ENCODE results near the gene SLC26A9.

The SLC26A9 gene

DNA sequence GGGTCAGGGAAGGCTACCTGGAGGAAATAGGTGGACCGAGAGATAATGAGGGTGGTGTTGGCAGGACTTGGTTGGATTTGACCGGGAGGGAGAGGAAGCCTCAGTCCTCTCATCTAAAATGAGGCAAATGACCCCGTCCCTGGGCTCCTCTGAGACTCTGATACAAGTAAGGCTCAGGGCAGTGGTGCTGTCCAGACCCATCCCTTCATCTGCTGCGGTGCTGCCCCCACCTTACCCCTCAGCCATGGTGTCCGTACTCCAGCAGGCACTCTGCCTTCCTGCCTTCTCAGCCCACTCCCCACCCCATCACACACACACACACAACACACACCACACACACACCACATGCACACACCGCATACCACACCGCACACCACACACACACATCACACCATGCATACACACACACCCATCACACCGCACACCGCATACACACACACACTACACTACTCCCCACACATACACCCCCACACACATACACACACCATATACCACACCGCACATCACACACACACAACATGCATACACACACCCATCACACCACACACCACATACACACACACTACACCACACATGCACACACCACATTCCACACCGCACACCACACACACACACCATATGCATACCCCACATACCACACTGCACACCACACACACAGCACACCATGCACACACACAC is 29.4 kb upstream of the SLC26A9 start:
- DNase-seq (ENCODE audit: low read depth) = no peak

DNA sequence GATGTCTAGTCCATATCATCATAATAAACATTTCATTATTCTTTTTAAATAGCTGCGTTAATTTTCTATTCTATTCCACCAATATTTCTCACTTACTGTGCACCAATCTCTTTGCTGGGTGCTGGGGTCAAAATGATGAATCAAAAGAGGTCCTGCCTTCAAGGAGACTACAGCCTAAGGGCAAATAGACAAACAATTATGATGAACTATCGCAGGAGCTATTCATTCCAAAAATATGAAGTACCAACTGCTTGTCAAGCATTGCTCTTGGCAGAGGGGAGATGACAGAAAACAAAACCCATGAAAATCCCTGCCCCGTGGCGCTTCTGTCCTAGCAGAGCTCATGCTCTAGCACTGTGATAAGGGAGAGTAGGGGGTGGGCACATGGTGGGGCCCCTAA is 28.8 kb upstream of the SLC26A9 start:
- no peak for DNase-seq (ENCODE audit: low read depth)

DNA sequence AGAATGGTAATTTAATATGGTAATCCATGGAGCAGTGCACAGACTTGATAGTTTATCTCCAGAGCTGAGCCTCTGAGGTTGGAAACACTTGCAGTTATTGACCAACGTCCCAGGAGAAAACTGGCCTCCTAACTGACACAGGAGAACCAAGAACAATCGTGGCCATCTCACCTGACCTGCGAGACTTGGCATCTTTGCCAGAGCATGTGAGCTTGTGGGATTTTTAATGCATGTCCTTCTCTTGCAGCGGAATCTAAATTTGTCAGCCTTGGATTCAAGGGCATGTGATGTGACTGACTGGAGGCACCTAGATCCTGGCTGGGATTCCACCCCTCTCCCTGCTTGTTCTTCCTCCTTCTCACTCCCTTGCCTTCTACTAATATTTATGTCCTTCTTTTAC is 27.8 kb upstream of the SLC26A9 start:
- DNase-seq (ENCODE audit: low read depth) = no peak

DNA sequence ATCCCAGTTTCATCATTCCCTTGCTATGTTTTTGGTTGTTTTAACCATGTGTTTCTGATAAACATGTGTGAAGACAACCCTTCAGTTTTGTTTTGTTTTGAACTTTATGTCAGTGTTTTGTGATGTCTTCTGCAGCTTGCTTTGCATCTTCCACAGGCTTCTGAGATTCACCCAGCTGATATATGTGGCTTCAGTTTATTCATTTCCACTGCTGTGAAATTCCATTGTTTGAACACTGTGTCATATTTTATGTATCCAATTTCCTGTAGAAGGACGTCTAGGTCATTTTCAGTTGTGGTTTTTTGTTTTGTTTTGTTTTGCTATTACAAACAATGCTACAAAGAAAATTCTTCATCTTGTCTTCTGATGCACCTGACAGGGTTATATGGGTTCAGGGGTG is 27.2 kb upstream of the SLC26A9 start:
- no peak for DNase-seq (ENCODE audit: low read depth)

DNA sequence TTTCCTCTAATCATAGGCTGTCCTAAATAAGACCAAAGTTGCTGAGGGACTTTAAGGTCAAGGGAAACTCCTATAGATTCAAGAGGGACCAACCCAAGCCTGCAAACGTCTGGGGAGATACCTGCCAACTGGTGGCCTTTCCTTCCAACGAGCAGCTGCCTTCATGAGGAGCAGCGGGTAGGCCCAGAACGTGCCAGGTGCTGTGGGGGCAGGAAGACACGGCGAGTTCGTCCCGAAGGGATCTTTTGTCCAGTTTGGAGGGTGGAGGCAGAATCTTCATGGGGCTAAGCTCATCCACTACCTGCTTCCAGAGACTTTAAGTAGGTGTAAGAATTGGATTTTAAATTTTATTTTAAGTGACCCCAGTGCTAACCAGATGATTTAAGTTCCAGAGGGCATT is 26.0 kb upstream of the SLC26A9 start:
- DNase-seq (ENCODE audit: low read depth) = no peak

DNA sequence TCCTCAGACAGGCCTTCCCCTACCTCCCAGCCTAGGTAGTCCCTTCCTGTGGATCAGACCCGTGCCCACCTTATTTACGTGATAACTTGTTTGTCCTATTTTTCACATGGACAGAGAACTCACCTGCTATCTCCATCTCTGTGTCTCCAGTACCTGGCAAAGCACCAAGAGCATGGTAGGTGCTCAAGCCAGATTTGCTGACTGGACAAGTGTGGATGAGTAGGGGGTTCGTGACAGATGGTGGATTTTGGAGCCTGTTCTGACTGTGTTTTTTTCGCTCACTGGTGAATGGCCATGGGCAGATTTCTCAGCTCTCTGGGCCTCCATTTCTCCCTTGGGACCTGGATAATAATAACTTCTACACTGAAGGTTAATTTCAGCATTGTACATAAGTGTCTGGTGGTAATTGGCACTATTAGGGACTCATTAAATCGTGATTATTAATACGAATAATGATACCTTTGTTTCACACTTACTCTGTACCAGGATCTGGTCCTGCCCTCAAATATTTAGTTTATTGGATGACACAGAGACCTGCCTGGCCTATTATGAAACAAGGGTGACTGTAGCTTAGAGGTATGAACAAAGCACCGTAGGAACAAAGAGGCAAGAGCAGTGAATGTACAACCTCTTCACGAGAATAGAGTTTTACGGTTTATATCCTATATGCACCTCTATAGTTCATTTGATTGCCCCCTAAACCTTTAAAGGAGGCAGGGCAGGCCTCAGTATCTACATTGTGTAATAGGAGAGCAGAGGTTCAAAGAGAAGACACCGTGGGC is 24.5 kb upstream of the SLC26A9 start:
- DNase-seq (ENCODE audit: low read depth) = no peak

DNA sequence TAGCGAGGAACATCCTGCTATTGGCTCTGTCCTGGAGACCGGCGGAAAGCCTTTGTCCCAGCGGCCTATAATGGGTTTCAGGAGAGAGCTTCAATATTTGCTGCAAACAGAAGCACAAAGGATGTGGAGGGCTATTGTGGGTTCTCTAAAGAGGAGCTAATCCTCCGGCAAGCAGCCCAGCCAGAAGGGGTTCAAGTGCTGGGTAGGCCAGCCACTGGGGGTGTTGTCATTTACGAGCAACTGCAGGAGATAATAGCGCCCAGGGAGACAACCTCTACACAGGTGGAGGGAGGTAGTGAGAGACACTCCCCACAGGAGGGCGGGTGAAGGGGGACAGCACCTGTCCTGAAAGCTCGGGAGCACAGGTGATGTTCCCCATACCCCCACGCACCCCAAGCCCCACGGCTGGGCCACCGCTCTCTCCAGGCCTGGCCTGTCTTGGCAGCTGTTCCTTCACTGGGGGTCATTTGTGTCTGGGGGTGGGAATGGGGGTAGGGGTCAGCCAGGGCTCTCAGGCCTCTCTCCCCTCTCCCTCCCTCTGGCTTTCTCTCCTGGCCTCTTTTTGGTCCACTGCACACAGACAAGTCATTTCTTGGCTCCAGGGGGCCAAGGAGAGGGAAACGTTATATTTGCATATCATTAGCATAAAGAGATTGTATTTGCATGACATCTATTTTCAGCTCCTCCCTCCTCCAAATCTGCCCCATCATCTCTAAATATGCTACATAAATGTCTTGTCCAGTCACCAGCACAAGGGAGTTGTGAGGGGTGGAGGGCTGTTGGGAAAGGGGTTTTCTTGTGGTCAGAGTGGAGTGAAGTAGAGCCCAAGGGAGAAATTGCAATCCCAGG is 22.0 kb upstream of the SLC26A9 start:
- DNase-seq (ENCODE audit: low read depth) = no peak

DNA sequence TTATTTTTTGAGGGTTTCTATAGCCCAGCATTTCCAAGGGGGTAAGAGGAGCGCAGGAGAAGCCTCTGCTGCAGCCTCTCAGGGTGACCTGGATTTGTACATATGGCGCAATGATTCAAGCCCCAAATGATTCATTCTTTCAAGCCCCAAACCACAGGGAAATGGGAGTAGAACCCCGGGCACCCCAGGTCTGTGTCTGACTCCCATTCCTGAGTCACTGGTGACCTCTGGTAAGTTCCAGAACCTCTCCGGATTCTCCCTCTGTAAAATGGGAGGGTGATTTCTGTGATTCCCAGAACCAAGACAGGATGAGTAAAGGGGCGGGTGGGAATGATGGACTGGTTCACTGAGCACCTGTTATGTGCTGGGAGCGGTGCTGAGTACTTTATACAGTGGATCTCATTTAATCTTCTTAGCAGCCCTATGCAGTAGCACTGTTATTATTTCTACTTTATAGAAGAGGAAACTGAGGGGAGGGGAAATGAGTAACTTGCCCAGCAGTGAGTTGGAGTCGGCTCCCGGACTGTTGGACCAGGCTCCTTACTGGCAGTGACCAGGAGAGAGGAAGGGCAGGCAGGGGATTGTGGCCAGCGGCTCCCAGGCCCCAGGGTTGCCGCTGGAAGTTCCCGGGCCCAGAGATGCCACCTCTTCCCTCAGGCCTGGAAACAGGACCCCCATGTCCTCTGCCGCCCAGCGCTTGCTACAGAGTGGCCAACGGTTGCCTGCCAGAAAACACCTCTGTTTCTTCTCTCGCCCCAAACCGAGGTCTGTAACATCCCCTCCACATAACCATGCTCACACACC is 20.3 kb upstream of the SLC26A9 start:
- peak; percentile 65 for DNase-seq (ENCODE audit: low read depth)

DNA sequence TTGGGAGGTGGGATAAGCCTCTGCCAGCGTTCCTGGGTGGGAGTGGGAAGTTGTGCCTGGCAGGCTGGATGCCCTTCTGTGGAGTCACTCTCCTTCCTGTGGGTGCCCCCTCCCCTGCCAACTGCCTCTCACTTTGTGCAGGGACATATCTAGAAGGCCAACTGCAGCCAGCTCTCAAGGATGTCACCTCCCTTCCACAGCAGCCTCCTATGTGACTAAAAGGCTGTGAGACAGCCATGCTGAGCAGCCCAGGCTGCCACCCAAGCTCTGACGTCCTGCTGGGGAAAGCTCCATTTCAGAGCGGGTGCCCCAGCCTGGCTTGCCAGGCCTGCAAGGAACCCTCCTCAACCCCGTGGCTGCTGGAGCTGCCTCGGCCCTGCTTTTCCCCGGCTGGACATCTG is 19.6 kb upstream of the SLC26A9 start:
- no peak for DNase-seq (ENCODE audit: low read depth)

DNA sequence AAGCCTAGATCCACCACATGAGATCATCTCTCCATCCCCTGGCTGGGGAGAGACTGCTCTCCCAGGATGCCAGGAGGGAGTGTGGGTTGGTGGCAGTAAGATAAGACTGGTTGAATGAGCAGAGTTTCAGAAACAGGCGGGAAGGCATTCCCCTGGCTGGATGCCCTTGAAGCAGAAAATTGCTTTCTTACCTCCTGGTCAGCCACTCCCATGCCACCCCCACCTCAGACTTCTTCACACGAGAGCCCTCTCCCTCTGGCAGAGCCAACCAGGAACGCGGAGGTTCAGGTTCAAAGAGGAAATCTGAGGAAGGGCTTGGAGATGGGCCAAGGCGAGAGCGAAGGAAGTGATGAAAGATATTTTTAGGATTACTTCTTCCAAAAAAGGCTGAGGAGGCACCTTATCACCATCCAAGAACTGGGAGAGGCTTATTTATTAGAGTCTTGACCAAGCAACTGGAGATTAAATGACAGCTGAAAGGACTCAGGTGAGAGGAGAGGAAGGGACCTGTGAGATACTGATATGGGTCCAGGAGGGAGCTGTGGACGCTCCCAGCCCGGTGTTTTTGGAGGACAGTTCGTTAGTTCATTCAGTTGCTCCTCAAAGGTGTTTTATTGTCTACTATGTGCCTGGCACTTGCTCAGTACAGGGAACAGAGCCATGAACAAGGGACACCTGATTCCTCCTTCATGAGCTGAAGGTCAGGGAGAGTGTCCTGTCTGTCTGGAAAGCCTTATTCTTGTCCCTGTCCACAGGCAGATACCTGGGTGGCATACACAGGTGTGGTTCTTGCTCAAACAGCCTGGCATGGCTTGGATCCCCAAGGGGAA is 18.9 kb upstream of the SLC26A9 start:
- DNase-seq (ENCODE audit: low read depth) = no peak

DNA sequence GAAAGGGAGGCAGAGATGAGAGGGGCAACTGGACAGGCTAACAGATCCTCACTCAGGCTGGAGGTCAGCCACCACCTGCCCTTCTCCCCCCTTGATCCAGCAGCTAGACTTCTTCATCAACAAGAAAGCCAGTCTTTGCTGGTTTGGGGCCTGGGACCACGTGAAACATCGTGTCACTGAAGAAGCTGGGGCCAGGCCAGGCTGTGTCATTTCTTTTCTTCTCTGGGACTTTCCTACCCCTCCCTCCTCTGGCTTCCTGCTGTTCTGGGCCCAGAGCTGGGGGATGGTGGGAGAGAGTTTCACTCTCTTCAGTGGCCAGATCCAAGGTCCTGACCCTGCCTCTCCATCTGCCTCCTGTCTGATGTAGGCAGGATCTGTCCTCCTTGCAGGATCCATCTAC is 18.1 kb upstream of the SLC26A9 start:
- peak; percentile 13 for DNase-seq (ENCODE audit: low read depth)

DNA sequence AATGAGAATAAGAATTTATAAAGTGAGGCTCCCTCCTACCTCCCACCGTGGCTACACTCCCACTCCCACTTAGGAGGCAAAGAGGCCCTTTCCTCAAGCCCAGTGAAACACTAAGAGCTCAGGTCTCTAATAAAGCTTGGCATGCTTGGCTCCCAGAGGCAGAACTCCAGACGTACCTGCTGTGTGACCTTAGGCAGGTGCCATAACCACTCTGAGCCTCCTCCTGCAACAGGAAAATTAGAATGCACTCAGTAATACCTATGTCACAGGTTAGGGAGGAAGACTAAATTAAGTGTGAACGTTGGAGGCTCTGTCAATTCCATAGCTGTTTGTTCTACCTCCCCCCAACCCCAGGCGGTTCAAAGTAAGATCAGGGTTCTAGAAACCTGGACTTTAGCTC is 16.5 kb upstream of the SLC26A9 start:
- no peak for DNase-seq (ENCODE audit: low read depth)

DNA sequence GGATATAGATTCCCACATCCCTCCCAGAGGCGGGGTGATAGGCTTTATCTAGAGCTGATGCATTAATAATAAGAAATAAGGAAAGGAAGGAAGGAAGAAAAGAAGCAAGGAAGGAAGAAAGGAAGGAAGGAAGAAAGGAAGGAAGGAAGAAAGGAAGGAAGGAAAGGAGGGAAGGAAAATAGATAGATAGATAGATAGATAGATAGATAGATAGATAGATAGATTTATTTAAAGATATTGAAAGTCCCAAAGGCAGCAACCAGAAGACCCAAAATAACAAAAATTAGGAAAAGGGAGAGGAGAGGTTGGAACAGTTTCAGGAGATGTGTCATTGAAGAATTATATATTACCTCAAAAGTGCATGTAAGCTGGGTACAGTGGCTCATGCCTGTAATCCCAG is 12.2 kb upstream of the SLC26A9 start:
- DNase-seq (ENCODE audit: low read depth) = no peak

DNA sequence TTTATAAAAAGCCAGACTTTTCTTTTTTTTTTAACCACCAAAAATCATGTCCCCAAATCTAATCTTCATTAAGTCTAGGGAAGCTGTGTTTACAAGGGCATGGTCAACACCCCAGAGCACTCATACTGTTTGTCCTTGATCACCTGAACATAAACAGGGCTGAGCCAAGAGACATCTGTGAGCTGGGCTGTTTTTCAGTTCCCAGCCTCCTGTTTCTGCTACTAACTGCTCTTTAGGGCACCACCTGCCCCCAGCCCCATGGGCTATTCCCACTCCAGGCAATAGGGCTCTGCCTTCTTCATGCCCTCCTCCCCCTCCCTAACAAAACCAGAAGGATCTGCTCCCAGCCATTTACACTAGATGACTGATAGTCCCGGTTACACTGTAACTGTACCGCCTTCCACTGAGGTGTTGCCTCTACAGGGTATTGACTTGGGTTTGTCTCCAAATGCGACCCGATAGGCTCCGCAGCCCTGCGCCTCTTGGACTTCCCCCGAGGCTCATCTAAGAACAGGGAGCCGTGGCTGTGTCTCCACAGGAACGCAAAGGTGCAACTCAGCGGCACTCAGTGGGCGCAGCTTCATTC is 11.7 kb upstream of the SLC26A9 start:
- no peak for DNase-seq (ENCODE audit: low read depth)

DNA sequence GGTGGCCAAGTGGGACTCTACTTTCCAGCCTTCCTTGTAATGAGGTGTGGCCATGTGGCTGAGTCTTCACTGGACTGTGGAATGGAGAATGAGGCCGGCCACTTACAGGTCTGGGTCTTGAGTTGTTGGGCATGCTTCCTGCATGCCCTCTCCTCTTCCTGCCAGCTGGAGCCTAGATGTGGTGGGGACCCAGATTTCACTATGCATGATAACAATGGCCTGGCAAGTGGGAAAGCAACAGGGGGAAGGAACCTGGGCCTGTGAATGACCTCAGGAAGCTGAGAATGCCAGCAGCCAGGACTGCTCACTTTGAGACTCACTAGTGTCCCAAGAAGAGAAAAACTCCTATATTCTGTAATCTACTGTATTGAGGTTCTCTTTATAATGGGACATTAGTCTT is 8.5 kb upstream of the SLC26A9 start:
- DNase-seq (ENCODE audit: low read depth) = no peak

DNA sequence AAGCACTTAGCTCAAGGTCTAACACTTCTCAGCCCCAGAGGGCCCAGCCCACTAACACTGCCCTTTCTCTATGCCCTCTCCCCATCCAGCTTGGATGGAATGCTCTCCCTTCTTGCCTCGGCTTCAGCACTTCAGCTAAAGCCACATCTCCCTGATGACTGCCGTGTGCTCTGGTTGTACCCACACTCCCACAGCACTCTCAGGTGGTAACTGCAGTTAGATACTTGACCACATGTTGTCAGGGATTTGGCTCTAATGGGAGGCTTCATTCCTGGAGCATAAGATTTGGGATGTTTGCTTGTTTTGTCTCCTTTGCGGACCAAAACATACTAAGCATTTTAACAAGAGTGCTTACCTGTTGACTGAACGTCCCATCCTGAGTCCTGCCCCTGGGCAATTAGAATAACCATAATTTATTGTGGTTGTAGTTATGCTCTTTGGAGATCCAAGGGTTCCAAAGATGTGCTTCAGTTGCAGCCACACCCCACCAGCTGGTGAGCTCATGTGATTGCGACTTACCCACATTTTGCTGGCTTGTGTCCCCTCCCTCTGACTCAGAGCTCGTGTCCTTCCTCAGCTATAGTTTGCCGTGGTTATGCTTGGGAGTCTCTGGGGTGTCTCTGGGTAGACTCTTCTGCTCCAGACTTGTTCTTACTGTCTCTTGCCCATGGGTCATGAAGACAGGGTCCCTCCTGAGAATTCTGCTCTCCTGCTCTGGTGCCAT is 7.7 kb upstream of the SLC26A9 start:
- DNase-seq (ENCODE audit: low read depth) = peak; percentile 72

DNA sequence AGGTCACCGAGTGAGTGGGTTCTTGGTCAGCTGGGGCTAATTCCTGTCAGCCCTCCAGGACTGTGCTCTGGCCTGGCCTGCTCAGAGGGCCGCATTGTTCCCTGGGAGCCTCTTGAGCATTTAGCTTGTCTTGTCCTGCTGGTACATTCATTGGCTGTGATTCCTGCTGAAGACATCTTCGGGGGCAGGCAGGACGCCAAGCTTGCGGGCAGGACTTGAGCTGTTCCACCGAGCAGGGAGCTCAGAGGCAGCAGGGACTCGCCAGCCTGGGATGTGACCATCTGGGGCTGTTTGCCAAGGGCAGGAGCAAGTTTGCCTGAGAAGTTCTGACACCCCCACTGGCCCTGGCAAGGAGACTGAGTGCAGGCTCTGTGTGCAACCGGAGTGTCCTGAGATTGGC is 7.0 kb upstream of the SLC26A9 start:
- peak; percentile 40 for DNase-seq (ENCODE audit: low read depth)

DNA sequence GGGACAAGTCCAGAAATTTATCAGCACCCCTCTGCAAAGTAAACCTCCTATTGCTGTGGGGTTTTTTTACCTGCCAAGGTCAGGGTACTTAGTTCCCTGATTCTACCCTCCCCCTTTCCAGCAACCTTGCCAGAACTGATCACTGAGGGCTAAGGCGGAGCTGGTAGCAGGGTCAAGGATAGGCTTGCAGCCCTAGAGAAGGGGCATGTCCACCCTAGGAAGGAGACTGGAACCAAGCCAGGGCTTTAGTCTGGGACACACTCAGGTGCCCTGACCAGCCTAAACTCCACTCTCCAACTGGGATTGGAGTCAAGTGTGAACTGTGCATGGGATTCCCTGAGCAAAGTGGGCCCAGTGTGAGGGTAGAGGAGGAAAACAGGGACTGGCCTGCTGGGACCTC is 6.5 kb upstream of the SLC26A9 start:
- no peak for DNase-seq (ENCODE audit: low read depth)

DNA sequence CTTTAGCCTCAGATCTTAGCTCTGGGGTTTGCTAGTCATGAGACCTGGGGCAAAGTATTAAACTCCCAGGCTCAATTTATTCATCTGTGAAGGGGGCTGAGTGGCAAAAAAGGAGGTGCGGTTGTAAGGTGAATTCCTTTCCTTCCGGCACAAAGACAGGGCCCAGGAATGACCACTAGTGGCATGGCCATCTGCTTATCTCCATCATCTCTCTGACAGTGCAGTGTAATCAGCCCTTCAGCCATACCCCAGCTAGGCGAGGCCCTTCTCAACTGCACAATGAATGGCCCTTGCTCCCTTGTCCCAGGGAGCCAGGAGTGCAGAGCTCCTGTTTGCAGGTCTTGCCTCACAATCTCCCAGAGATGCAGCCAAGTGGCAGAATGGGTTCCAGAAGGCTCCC is 5.6 kb upstream of the SLC26A9 start:
- no peak for DNase-seq (ENCODE audit: low read depth)

DNA sequence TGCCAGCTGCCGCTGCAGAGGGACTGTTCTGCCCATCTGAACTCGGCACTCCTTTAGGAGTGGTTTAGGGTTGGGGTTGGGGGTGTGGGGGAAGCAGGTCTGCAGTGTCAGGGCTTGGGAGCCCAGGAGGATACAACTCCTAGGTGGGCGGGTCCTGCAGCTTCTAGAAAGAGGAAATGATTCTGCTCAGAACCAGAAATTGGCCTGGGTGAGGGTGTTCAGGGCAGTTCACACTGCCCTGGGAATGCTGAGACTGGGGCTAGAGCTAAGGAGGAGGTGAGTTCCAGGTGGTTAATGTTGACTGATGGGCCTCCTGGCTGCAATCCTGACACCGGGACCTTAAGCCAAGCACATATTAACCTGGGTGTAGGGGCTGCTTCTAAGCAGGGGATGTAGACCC is 4.8 kb upstream of the SLC26A9 start:
- no peak for DNase-seq (ENCODE audit: low read depth)
